GM10248 (cell line): ENCODE measurements around the gene WDR62.

Source experiments
- CTCF ChIA-PET: fragments of 300-600 bp; sonication (Branson Sonifier 250); formaldehyde crosslinking; extraction: SDS; loops from one replicate; lab custom pipeline; 2021; ENCODE audit warnings: antibody characterized with exemption; lab: Yijun Ruan, JAX
- POLR2A ChIA-PET: fragments of 350-650 bp; sonication (Branson Sonifier 250); formaldehyde crosslinking; extraction: SDS; loops from one replicate; lab custom pipeline; 2020; ENCODE audit warnings: antibody characterized with exemption; lab: Yijun Ruan, JAX
- DNase-seq: peaks from one replicate; pipeline ENCODE4 v3.0.0; 2012; ENCODE audit errors: extremely low spot score
- TF ChIP-seq, protein P1 (sequence below): IDR thresholded peaks from 2 replicates; pipeline ENCODE4 v1.5.1; 2012; ENCODE audit warnings: mild to moderate bottlenecking, low read depth; ENCODE audit errors: extremely low read depth, missing control alignments, control extremely low read depth

The WDR62 gene

GRCh38 chr19:36152019-36152351, 97.3 kb downstream of the WDR62 start:
- POLR2A ChIA-PET, result no interaction called here
- CTCF ChIA-PET, result no interaction called here
- TF ChIP-seq, protein P1, sequence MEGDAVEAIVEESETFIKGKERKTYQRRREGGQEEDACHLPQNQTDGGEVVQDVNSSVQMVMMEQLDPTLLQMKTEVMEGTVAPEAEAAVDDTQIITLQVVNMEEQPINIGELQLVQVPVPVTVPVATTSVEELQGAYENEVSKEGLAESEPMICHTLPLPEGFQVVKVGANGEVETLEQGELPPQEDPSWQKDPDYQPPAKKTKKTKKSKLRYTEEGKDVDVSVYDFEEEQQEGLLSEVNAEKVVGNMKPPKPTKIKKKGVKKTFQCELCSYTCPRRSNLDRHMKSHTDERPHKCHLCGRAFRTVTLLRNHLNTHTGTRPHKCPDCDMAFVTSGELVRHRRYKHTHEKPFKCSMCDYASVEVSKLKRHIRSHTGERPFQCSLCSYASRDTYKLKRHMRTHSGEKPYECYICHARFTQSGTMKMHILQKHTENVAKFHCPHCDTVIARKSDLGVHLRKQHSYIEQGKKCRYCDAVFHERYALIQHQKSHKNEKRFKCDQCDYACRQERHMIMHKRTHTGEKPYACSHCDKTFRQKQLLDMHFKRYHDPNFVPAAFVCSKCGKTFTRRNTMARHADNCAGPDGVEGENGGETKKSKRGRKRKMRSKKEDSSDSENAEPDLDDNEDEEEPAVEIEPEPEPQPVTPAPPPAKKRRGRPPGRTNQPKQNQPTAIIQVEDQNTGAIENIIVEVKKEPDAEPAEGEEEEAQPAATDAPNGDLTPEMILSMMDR, result no peak
- DNase-seq, result peak; percentile 20

DNA sequence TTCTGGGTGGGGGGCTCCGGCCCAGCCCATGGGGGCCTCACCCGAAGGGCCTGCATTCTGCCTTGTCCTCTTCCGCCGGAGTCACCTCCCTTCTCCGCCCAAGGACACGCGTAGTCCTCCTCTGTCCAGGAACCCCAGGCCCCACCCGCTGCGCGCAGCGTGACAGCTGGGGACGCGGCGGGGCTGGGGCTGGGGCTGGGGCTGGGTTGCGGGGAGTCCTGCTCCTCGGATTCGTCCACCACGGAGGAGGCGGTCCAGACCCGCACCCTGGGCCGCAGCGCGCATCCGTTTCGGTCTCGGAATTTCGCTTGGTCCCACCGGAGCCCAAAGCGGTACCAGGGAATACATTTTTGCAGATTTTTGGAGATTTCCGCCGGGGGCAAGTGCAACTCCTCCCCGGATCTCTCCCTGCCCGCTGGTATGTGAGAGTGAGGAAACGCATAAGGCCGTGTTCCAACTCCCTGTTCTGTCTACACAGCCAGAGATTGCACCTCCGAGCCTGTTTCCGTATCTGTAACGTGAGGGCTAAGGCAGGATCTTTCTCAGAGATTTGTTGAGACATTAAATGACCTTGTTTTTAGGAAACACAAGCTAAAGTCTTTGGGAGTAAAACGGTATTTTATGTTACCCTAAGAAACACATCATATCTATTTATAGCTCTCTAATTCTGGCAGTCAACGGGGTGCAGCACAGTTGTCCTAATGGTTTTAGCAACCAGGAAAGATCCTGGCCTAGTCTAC, 97.8 kb downstream of the WDR62 start, which contains the start of gene COX7A1:
COX7A1 (minus strand) TSS at position 96 of the 740 bp plus-strand sequence; CDS start at position 56, 40 bp downstream.
- ChIA-PET POLR2A (no interaction called here), CTCF (interaction anchor here (1.0 to 2.3 kb wide), 4 partner anchors 12 to 25 kb away, joined by 3 to 8 read pairs (median 4); partner anchors contain the start of gene CAPNS1)
- no peak for DNase-seq
- TF ChIP-seq, protein P1, result no peak

DNA sequence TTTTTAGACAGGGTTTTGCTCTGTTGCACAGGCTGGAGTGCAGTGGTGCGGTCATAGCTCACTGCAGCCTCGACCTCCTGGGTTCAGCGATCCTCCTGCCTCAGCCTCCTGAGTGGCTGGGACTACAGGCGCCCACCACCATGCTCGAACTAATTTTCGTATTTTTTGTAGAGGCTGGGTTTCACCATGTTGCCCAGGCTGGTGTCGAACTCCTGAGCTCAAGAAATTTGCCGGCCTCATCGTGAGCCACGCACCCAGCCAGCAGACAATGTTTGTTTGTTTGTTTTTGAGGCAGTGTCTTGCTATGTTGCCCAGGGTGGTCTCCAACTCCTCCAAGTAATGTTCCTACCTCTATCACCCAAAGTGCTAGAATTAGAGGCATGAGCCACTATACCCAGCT, 98.4 kb downstream of the WDR62 start:
- ChIA-PET CTCF (interaction anchor here (1.0 to 2.3 kb wide), 5 partner anchors 13 to 92 kb away, joined by 3 to 8 read pairs (median 3); partner anchors contain the start of gene CAPNS1), POLR2A (no interaction called here)
- TF ChIP-seq, protein P1, result no peak
- DNase-seq, result no peak
